Hematopoietic multipotent progenitor cell treated with erythropoietin and hydrocortisone succinate and interleukin-3 and kit ligand, for 15 days (in vitro differentiated cells): ENCODE data around the gene ZNF236.
A peak's percentile ranks its signal among the peaks of the same experiment; 100 is the strongest.
"Not testable (repeated sequence)": the region's sequence is repeated elsewhere in the genome, so short reads cannot be mapped to it uniquely, and the experiment has no call there.

Source experiments
- DNase-seq: peaks from one replicate; pipeline ENCODE4 v3.0.0-alpha.2; 2015; ENCODE audit warnings: low spot score

Gene ZNF236

DNA sequence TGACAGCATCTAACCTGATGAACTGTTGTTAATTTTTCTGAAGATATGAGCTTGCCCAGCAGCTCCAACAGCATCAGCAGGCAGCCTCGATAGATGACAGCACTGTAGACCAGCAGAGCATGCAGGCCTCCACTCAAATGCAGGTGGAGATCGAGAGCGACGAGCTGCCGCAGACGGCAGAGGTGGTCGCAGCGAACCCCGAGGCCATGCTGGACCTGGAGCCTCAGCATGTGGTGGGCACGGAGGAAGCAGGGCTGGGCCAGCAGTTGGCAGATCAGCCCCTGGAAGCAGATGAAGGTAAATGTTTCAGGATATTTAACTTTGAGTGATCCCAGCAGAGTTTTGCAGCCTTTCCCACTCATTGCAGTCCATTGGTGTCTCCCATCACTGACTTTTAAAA, 85.9 kb downstream of the ZNF236 start:
- no peak for DNase-seq

DNA sequence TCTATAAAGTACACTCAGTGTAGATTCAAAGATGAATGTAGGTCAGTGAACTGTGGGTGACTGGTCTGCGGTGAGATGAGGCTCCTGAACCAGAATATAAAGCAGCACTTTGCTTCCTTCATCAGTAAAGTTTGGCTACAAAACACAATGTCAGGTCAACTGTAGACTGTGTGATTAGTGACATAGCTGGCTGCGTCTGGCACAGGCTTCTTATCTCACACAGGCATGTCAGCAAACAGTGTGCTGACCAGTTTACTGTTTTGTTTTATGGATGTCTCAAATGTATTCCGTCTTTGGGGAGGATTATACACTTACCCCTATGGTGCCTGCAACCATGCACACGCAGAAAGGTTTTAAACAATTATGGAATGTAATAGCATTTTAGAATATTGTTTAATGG, 87.1 kb downstream of the ZNF236 start:
- DNase-seq, result peak; percentile 24

DNA sequence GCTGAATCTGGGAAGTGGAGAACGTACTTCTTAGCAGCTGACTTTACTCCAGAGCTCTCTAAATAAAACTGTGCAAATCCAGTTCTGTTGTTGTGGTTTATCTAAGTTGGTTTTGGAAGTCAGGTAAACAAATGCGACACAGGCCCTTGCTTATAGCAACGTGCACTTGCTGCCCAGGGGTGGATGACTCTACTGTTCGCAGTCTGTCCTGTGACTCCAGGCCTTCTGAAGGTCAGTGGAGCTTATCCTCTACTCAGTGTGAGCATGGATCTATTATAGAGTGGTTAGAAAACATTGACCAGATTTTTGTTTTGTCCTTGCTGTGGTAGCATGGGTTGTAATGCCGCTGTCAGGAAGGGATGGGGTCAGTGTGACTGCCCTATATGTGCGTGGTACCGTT, 89.1 kb downstream of the ZNF236 start:
- DNase-seq, result no peak

DNA sequence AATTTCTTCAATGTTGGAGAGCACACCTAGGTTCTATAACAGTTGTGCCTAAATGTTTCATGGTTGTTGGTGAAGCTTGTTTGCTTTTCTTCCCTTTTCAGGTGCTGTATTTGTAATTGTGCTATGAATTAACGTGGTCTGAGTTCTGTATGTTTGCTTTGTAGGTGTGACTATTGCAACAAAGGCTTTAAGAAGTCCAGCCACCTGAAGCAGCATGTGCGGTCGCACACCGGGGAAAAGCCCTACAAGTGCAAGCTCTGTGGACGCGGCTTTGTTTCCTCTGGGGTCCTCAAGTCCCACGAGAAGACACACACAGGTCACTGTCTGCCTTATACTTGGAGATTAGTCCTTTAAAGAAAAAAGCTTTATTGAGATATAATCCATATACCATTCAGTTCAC, 91.2 kb downstream of the ZNF236 start:
- no peak for DNase-seq

DNA sequence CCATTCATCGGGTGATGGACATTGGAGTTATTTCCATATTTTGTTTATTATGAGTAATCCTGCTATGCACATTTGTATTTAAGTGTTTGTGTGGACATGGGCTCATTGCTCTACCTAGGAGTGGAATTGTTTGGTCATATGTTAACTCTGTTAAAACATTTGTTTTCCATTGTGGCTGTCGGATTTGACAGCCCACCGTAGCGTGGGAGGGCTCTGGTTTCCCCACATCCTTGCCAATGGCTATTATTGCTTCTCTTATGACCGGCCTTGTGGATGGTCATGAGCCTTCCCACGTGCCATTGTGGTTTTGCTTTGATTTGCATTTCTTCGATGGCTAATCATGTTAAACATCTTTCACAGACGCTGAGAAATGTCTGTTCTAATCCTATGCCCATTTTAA, 92.0 kb downstream of the ZNF236 start:
- no peak for DNase-seq

DNA sequence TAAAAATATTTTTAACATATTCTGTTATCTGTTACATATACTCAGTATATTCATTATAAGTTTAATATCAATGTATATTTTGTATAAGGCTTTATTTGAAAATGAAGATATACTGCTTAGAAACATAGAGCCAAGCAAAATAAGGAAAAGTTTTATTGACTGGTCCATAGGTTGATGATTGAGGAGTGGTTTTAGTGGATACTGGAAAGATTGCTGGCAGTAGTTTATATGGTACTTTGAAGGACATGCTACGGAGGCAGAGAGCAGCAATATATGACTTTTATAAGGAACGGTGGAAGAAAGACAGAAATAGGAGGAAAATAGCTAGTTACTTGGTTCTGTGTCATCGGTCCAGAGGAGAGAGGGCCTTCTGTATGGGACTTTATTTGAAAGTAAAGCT, 92.4 kb downstream of the ZNF236 start:
- no peak for DNase-seq

DNA sequence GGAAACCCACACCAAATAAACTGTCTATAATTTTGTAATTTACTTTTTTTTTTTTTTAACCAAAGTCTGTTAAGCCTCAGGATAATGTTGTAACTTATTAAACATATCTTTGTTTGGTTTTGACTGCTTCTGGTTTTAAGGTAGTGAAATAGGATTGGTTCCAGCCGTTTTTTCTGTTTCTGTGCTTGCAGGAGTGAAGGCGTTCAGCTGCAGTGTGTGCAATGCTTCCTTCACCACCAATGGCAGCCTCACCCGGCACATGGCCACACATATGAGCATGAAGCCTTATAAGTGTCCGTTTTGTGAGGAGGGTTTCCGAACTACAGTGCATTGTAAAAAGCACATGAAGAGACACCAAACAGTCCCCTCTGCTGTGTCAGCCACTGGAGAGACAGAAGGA, 93.1 kb downstream of the ZNF236 start:
- DNase-seq, result no peak

DNA sequence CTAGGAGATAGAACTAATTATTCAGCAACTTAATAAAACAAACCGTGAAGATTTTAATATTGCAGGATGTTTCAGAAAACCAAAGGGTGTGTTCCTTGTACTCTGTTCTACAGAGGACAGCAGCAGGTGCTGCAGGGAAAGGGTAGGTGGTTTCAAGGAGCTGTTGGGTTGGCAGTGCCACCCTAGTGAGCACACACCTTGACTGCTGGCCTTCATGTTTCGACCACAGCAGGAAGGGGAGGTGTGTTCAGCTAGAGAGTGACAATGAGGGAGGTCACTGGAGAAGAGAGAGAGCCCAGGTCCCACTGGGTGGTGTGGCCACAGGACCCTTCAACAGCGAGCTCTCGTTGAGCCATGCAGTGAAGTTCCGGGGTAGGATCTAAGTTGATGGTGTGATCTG, 98.6 kb downstream of the ZNF236 start:
- DNase-seq, result no peak

DNA sequence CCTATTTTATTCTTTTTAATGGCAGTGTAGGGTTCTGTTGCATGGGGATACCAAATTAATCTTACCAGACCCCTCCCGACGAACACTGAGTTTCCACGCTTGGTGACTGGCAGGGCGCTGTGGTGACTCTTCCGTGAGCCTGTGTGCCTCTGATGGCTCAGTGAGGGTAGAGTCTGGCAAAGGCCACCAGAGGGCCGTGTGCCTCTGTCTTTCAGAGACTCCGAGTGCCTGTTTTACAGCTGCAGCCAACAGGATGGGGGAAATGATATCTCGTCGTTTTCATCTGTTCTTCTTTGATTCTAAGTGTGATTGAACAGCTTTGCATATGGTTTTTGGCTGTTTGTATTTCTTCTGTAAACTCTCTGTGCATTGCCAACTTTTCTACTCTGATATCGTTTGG, 99.8 kb downstream of the ZNF236 start:
- DNase-seq, result peak; percentile 69

DNA sequence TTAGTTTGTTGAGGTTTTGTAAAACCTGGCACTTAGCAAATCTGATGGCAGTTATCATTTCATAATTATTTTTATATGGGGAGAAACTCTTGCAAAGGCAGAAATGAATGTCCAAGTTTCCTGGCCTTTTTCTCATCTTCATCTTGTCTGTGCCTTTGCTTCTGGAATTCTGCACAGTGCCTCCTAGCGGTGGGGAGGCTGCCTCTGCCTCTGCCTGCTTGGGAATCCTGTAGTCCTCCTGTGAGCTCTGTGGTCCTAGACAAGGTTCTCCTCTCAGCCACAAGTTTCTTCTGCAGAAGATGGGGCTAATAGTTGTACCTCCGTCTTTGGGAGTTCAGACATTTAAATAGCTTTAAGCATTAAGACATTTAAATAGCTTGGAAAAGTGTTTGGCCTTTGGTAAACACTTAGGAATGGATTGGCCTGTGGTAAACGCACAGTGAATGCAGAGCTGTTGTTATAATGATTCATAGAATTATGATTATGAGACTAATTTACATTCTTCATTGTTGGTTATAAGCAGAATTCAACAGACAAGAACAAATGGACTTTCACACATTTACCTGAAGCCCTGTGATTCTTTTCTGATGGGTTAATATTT, 101.2 kb downstream of the ZNF236 start:
- DNase-seq, result peak; percentile 41

DNA sequence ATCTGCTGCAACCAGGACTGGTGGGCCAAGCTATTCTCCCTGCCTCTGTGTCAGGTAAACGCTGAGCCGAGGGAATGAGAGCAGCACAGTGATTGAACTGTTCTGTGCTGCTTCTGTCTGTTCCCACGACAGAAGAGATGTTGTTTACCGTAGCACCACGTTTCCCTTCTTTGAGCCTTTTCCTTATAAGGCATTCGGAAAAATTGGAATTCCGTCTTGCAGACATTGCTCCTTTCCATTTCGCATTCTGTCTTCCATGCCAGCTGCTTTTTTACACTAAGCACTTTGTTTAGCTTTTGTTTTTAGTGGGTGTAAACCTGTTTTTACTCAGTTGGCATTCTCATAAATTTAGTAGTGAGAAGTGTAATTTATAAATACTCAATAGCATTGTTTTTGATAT, 103.1 kb downstream of the ZNF236 start:
- no peak for DNase-seq

DNA sequence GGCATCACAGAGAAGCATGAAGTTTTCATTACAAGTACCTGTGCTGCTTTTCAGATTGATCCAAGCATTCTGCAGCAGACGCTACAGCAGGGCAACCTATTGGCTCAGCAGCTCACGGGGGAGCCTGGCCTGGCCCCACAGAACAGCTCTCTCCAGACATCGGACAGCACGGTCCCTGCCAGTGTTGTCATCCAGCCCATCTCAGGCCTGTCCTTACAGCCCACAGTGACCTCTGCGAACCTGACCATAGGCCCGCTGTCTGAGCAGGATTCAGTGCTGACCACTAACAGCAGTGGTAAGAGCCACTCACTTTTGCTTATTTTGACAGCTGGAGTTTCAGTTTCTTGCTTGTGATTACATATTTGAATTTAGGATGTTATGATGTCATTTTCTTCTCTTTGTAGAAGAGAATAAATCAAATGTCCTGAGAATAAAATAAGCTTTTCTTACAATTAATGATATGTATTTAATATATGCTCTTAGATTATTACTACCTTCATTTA, 104.9 kb downstream of the ZNF236 start:
- no peak for DNase-seq

DNA sequence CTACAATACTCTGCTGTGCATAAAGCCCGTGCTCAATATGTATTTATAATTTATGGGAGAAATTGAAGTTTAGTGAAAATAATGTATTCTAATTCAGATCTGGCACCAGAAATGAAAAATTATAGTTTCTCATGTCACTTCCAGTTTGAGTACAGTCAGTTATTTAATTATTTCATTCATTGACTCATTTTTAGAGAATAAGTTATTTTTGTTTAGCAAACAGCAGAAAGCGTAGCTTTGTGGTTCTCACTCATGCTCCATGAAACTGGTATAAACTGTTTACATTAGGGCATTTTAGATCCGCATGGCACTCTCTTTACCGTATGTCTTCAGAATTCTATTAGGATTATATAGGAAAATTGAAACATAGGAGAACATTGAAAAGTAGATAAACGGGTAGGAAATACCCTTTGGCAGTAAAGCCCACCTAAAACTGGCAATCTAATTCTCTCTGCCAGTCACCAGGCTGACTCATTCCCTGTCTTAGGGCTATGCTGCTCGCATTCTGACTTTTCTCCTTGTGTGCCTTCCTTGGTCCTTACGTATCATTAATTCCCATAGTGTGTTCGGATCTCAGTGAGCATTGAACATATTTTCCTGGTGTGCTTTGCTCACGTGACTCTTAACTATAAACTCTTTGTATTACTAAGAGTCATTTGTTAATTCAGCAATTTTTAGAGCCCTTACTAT, 106.0 kb downstream of the ZNF236 start:
- DNase-seq, result no peak

DNA sequence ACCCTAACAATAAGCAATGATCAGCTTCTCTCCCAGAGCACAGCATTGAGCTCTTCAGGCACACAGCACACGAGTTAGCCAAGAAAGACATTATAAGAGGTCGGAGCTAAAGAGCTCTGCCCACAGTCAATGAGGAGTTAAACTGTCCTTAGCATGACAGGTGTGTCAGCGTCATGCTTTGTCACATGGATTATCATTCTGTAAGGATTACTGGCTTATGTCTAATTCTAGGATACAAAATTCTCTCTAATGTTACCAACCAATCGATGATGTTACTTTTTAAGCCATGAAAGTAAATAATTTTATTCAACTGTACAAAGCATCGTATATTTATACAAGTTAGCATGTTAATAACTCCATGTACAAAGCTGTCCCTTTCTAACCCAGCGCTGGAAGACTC, 108.8 kb downstream of the ZNF236 start:
- no peak for DNase-seq

DNA sequence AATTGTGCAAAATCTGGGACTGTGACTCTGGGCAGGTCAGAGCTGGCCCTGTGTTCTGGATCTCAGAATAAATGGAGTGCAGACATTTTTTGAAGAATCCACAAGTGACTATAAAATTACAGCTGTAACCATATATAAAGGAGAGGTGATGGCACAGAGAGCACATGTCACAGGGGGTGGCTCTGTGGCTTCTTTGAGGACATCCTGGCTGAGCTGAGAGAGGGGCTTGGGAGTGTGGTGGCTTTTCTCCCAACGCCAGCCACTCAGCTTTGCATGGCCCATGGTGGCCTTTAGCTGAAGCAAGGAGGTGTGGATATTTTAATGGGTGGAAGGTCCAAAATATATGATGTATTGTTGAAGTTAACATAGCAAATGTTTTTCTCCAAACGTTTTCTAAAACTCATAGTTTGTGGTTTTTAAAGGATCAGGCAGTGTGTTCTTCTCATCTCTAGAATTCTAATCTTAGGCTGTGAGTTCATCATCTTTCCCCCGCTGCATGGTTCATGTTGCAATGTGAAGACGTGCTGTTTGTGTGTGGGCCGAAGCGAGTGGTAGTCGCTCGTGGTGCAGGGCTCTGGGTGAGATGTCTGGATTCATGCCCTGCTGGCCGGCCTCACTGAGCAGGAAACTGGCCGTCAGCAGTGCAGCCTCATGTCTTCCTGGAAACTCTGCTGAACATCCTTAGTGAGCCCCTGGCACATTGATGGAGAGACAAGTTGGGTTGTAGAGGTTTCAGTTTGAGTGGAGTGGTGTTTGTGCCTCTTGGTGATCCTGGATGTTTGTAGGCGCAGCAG, 109.9 kb downstream of the ZNF236 start:
- no peak for DNase-seq

DNA sequence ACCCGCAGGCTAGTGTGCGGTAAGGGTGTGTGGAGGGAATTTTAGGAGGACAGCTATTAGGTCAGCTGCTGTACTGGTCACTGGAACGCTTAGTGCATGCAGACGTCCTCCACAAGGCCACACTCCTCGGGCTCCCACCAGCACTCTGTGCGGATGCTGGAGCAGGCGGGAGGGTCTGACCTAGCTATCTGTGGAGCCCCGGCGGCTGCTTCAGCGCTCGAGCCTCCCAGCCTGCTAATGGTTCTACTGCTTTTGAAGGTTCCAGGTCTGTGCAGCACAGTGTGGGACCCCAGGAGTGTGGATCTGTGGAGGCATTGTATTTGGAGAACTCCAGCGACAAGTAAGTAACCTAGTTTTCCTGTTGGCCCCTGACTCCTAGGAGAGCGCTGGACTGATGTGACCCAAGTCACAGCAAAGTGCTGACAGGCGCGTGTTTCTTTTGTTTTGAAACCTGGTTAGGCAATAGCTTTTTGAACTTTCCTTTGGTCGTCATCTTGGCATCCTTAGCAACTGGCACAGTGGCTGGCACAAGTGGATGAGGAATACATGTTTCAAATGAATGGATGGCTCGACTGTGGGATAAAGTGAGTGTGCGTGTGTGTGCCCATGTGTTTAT, 113.5 kb downstream of the ZNF236 start:
- DNase-seq, result no peak

DNA sequence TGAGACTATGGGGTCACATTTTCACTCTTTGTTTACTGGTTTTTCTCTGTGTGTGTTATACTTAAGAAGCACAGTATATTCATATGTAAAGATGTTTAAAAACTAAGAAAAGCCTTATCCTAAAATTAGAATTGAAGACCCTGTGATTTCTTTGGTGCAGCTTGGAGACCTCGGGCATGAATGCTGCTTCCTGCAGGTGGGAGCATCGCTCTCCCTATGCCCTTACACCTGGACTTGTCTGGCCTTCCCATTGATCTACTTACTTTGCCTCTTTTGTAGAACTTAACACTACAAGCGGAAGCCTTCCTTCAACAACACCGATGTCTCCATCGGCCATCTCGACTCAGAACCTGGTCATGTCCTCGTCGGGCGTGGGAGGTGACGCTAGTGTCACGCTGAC, 114.5 kb downstream of the ZNF236 start:
- no peak for DNase-seq

DNA sequence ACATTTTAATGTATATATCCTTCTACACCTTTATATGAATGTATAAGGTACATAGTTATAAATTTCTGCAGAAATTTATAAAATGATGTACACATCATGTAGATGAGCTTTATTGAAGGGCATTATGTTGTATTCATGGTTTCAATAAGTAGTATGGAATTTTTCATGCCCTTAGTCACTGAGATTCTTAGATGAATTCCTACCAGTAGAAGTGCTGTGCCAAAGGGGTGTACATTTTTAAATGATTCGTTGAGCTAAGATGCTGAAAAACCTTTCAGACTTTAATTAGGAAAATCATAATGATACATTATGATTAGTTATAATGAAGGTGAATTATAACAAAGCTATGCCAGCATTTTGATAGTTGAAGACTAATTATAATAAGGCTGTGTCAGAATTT, 115.2 kb downstream of the ZNF236 start:
- no peak for DNase-seq

DNA sequence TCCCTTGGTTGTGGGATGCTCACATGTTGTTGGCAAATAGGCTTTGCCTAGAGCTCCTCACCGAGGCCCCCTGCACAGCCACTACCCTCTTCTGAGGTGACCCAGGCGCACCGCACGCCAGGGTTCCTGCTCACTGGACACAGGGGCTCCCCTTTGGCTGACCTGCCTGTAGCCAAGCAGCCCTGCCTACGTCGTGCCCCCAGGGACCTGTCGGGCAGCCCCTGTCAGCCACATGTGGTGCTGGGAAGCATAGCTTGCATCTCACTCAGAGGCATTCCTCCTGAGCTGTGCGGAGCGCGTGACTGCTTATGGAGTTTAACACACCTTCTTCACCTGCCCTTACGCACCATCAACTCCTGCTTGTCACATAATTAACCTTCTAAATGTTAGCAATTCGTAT, 116.3 kb downstream of the ZNF236 start:
- no peak for DNase-seq

DNA sequence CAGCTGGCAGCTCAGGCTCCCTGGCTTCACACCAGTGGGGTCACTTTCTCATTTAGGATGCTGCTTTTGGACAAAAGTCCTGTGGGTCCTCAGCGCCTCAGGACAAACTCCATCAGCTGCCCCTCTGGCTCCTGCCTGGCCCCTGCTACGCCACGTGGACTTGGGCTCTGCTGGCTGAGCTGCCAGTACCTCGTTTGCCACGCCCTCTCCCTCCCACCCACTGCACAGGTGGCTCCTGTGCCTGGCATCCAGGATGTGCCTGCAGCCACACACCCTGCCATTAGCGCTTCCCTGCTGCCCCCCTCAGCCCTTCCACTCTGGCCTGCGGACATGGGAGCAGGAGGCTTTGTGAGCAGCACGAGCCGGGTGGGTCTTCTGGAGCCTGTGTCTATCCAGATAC, 118.9 kb downstream of the ZNF236 start:
- no peak for DNase-seq

DNA sequence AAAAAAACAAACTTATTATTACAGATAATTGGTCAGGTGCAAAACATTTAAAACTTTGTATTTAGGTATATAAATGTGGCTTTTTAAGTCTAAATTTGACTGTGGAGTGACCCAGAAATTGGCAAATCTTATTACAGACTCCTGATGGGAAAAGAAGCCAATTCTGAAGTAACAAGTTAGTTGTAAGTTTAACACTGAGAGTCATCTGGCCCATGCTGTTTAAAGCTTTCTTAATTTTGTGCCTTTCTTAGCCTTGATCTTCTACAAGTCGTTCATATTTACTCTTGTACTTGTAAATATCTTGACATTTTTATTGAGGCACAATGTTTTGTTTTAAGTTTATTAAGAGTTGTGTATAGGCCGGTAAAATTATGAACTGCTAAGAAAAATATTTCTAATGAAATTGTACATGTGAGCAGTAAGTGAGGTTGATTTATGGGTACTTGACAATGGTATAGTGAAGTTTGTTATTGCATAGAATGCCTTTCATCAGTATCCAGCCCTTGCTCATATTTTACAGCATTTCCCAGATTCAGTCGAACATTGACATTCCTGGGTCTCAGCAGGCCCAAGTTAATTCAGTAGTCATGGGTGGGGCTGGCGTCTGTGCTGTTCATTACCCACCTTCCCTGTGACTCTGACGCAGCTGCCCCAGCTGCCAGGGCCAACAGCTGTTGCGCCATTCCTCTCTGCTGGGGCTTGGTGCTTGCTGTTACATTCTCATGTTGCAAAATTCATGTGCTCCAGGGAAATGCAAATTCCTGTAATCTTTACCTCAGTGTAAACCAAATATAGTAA, 121.4 kb downstream of the ZNF236 start:
- DNase-seq, result no peak

DNA sequence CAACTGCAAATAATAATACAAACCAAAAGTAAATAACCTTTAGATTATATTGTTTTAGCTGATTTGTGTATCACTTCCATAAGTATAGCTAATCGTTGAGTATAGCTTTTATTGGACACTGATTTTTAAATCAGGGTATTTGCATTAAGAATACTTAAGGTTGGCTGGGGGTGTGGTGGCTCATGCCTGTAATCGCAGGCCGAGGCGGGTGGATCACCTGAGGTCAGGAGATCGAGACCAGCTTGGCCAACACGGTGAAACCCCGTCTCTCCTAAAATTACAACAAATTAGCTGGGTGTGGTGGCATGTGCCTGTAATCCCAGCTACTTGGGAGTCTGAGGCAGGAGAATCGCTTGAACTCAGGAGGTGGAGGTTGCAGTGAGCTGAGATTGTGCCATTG, 122.0 kb downstream of the ZNF236 start:
- DNase-seq, result not testable (repeated sequence)
